ENCODE data around the gene IFI30.

Gene IFI30

GRCh38 chr19:18214779-18215433 is 41.3 kb downstream of the IFI30 start:
- no peak overlapping the region for H3K4me3 ChIP-seq (ENCODE audit: low read depth, low read length)
- no peak for DNase-seq (ENCODE audit: low read depth)
- in situ Hi-C loops (cut with HindIII; ENCODE audit: low sequenced_read_pairs): no loop called here
- no peak for TF ChIP-seq CTCF (IDR thresholded peaks at IDR 0.05; ENCODE audit: low read depth, low read length, missing control alignments)

DNA sequence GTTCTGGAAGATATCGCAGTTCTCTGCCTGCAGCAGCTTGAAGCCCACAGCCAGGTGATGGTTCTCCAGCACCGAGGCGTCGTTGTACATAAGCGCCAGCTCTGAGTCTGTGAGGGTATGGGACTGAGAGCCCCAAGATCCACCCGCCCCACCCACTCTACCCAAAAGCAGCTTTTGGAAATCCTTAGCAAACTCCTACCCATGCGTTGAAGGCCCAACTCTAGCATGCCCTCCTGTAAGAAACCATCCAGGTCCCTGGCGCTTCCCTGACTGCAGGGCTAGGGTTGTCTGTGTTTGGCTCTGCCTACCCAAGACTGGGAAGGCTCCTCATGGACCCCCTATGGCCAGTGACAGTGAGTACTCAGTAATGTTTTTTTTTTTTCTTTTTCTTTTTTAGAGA is 43.2 kb downstream of the IFI30 start:
- no peak for DNase-seq (ENCODE audit: low read depth)
- in situ Hi-C loops (cut with HindIII; ENCODE audit: low sequenced_read_pairs): no loop called here
- TF ChIP-seq CTCF (IDR thresholded peaks at IDR 0.05; ENCODE audit: low read depth, low read length, missing control alignments): no peak
- no peak overlapping the region for H3K4me3 ChIP-seq (ENCODE audit: low read depth, low read length)

DNA sequence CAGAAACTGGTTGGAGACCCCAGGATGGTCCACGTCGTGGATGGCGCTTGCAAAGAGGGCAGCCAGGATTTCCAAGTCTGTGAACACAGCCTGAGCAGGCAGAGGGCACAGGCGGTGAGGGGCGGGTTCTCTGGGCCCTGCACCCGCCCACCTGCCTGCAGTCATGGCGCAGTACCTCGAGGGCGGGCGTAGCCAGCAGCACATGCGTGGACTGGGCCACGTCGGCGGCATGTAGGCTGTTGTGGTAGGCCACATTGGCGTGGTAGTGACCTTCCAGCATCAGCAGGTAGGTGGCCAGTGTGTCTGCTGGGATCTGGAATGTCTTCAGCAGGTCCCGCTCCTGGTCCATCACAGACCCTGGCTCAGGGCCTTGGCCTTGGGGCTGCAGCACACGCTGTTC is 44.5 kb downstream of the IFI30 start:
- no peak for DNase-seq (ENCODE audit: low read depth)
- no peak overlapping the region for H3K4me3 ChIP-seq (ENCODE audit: low read depth, low read length)
- in situ Hi-C loops (cut with HindIII; ENCODE audit: low sequenced_read_pairs): no loop called here
- TF ChIP-seq CTCF (IDR thresholded peaks at IDR 0.05; ENCODE audit: low read depth, low read length, missing control alignments): no peak

GRCh38 chr19:18218600-18218999 is 45.0 kb downstream of the IFI30 start:
- TF ChIP-seq CTCF (IDR thresholded peaks at IDR 0.05; ENCODE audit: low read depth, low read length, missing control alignments): no peak
- H3K4me3 ChIP-seq (ENCODE audit: low read depth, low read length): no peak overlapping the region
- no peak for DNase-seq (ENCODE audit: low read depth)
- in situ Hi-C loops (cut with HindIII; ENCODE audit: low sequenced_read_pairs): no loop called here

GRCh38 chr19:18219911-18220631 is 46.5 kb downstream of the IFI30 start:
- TF ChIP-seq CTCF (IDR thresholded peaks at IDR 0.05; ENCODE audit: low read depth, low read length, missing control alignments): no peak
- no peak for DNase-seq (ENCODE audit: low read depth)
- no peak overlapping the region for H3K4me3 ChIP-seq (ENCODE audit: low read depth, low read length)
- in situ Hi-C loops (cut with HindIII; ENCODE audit: low sequenced_read_pairs): no loop called here

- no peak for DNase-seq (ENCODE audit: low read depth)
- in situ Hi-C loops (cut with HindIII; ENCODE audit: low sequenced_read_pairs): no loop called here
- TF ChIP-seq CTCF (IDR thresholded peaks at IDR 0.05; ENCODE audit: low read depth, low read length, missing control alignments): no peak
- no peak overlapping the region for H3K4me3 ChIP-seq (ENCODE audit: low read depth, low read length)
These were observed 47.1 kb downstream of the IFI30 start for GRCh38 chr19:18220632-18221275.

All from astrocyte of the cerebellum (primary cell).